LHCN-M2 (cell line): ENCODE measurements around the gene SPINT2. TPM values are rescaled to one million over a fixed set of nuclear protein-coding genes. Genes with fewer than 3 reads are reported as not detected.
A peak's percentile ranks its signal among the peaks of the same experiment; 100 is the strongest.
"Not testable (repeated sequence)": the region's sequence is repeated elsewhere in the genome, so short reads cannot be mapped to it uniquely, and the experiment has no call there.

Source experiments
- DNase-seq: peaks from one replicate; pipeline ENCODE4 v3.0.0-alpha.2; 2012; ENCODE audit warnings: low read depth
- total RNA-seq: library from RNA; depleted of rRNA; stranded (reverse); fragments of >200 nt; gene quantifications from 2 replicates; pipeline ENCODE4 v1.2.3, GENCODE V29; 2014; rRNA removed

The SPINT2 gene
- total RNA-seq, 1 experiment from 2014 or later, result 0.46 TPM

- no peak for DNase-seq
Observed at GRCh38 chr19:38319421-38320258, 55.3 kb downstream of the SPINT2 start, which contains the start of gene KCNK6. KCNK6 (plus strand) TSS chr19:38319845; CDS start chr19:38319951, 106 bp downstream.

GRCh38 chr19:38320969-38321339, 56.6 kb downstream of the SPINT2 start:
- DNase-seq, result no peak

DNA sequence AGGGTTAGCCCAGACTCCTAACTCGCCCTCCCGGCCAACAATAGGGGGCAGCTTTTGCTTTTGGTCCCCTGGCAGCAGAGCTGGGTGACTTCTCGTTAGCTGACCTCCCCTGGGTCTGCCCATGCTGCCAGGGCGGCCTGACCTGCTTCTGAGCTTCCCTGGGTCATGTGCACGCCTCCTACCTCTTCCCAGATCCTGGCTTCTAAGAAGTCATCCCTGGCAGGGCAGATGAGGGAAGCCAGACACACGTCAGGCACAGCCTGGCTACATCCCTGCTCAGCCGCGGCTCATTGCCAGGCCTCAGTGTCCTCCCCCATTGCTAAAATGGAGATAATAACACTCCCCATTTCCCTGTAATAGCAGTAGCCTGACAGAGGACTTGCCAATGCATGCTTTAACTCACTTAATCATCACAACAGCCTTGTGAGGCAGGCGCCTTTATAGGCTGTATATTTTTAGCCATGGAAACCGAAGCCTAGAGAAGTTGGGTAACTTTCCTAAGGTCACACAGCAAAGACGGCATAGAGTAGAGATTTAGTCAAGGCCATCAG, 57.3 kb downstream of the SPINT2 start:
- DNase-seq, result no peak

GRCh38 chr19:38323291-38323690, 58.9 kb downstream of the SPINT2 start:
- no peak for DNase-seq

- DNase-seq, result no peak
Observed at GRCh38 chr19:38324431-38324830, 60.1 kb downstream of the SPINT2 start.

- DNase-seq, result no peak
Observed at GRCh38 chr19:38326591-38326990, 62.2 kb downstream of the SPINT2 start.

DNA sequence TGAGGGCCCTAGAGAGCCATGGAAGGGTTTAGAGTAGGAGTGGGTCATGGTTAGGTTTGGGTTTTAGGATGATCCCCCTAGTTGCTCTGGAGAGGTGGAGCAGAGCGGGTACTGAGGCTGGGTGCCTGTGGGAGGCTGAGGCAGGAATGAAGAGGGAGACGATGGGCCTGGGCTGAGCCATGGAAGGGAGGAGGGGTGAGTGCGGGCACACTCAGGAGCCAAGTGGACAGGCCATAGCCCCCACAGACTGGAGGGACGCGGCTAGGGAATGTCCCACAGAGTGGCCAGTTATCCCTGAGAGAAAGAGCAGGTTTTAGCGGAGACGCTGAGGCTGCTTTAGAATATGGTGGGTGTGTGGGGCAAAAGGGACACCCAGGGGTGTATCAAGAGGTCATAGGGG, 65.3 kb downstream of the SPINT2 start:
- DNase-seq, result no peak

- DNase-seq, result no peak
Observed at GRCh38 chr19:38331728-38332127, 67.4 kb downstream of the SPINT2 start.

DNA sequence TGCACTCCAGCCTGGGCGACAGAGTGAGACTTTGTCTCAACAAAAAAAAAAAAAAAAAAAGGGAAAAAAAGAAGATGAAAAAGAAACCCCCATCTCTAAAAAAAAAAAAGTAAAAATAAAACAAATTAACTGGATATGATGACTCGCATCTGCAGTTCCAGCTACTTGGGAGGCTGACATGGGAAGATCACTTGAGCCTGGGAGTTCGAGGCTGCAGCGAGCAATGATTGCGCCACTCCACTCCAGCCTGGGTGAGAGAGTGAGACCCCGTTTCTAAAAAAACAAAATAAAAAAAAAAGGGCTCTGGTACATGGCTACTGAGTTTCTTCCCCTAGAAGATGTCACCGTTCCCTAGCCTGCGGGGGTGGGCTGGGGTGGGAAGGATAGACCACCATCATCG, 68.9 kb downstream of the SPINT2 start:
- DNase-seq, result no peak

DNA sequence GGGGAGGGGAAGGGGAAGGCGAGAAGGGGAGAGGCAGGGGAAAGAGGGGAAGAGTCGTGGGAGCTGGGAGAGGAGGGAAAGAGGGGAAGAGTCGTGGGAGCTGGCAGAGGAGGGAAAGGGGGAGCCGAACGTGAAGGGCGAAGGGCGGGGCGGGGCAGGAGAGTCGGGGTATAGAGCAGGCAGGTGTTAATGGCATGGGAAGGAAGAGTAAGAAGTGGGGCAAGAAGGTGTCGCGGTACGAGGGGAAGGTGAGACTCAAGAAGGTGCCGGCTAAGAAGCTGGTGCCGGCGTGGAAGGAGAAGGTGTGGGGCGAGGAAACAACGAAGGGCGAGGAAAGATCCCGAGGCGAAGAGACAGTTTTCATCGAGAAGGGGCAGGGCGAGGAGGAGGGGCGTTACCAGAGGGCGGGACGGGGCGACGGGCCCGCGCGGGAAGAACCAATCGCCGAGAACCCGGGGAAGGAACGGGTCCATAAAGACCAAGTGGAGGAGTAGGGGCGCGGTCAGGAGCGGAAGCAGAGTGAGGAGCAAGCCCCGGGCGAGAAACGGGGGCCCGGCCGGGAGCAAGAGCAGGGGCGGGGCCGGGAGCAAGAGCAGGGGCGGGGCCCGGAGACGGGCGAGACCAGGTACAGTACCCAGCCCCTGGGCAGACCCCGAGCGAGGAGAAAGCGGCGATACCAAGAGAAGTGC, 71.7 kb downstream of the SPINT2 start:
- peak; percentile 92 for DNase-seq

DNA sequence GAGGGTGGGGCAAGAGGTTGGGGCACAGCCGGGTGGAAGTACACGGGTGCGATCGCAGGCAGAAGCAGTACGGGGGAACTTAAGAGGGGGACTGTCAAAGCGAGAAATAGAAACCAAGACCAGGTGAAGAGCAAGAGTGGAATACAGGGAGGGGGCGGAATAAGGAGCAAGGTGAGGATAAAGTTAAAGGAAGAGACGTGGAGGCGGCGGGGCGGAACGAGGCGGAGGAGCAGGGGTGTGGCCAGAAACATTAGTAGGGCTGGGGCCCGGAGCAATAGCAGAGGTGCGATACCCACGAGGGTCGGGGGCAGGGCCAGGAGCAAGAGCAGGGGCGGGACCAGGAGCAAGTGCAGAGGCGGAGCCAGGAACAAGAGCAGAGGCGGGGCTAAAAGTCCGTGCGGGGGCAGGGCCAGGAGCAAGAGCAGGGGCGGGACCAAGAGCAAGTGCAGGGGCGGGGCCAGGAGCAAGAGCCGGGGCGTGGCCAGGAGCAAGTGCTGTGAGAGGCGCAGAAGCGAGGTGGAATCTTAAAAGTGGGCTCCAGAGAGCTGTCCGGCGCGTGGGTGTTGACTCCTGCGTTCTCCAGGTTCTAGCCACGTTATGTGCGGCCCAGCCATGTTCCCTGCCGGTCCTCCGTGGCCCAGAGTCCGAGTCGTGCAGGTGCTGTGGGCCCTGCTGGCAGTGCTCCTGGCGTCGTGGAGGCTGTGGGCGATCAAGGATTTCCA, 72.4 kb downstream of the SPINT2 start:
- peak; percentile 76 for DNase-seq

- DNase-seq, result no peak
Observed at GRCh38 chr19:38337360-38337653, 72.9 kb downstream of the SPINT2 start.

DNA sequence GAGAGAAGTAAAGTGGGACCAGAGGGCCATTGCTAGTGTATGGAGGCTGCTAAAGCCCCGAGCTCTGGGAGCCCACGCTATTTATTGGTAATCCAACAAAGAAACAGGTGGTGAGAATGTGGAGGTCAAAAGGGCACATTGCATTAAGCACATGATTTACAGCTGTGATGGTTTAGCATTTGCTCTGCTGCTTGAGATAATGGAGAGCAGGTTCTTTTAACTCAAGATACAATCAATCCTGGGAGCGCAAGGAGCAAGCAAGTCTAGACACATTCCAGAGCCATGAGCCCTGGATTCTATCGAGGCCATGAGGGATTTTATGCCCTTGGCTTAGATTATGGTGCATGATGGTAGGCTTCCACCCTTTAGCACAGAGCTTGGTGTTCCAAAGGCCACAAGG, 74.6 kb downstream of the SPINT2 start:
- DNase-seq, result not testable (repeated sequence)

- no peak for DNase-seq
Observed at GRCh38 chr19:38340927-38341326, 76.6 kb downstream of the SPINT2 start.

Other genes starting within 250 kb of the SPINT2 start
- 13.8 and 14.1 TPM in 2 replicates for gene DPF1, start 40.4 kb upstream of the SPINT2 start, total RNA-seq
- not detected in 2 replicates for gene PPP1R14A, start 8.2 kb upstream of the SPINT2 start, total RNA-seq
- gene C19orf33, start 39.7 kb downstream of the SPINT2 start, total RNA-seq, result 2.1 TPM in 1 of 2 replicates, not detected in the other
- 117 and 118 TPM in 2 replicates for gene YIF1B, start 51.4 kb downstream of the SPINT2 start, total RNA-seq
- gene KCNK6, start 55.3 kb downstream of the SPINT2 start, total RNA-seq, result 3.2 and 4.4 TPM in 2 replicates
- gene CATSPERG, start 71.3 kb downstream of the SPINT2 start, total RNA-seq, result 0.11 and 0.71 TPM in 2 replicates
- 399 and 568 TPM in 2 replicates for gene PSMD8, start 110.0 kb downstream of the SPINT2 start, total RNA-seq
- 1.3 and 2.6 TPM in 2 replicates for gene GGN, start 123.5 kb downstream of the SPINT2 start, total RNA-seq
- 5.6 and 6.9 TPM in 2 replicates for gene SPRED3, start 124.1 kb downstream of the SPINT2 start, total RNA-seq
- 21.2 TPM in 2 replicates for gene FAM98C, start 138.5 kb downstream of the SPINT2 start, total RNA-seq
- not detected in 2 replicates for gene RASGRP4, start 161.6 kb downstream of the SPINT2 start, total RNA-seq
- gene RYR1, start 169.1 kb downstream of the SPINT2 start, total RNA-seq, result 0.06 and 1.6 TPM in 2 replicates